ENCODE results near the gene B3GALT6. TPM values are rescaled to one million over a fixed set of nuclear protein-coding genes. Genes with fewer than 3 reads are reported as not detected.

The B3GALT6 gene
- total RNA-seq, 1 experiment from 2014 or later: 46.4 TPM

DNA sequence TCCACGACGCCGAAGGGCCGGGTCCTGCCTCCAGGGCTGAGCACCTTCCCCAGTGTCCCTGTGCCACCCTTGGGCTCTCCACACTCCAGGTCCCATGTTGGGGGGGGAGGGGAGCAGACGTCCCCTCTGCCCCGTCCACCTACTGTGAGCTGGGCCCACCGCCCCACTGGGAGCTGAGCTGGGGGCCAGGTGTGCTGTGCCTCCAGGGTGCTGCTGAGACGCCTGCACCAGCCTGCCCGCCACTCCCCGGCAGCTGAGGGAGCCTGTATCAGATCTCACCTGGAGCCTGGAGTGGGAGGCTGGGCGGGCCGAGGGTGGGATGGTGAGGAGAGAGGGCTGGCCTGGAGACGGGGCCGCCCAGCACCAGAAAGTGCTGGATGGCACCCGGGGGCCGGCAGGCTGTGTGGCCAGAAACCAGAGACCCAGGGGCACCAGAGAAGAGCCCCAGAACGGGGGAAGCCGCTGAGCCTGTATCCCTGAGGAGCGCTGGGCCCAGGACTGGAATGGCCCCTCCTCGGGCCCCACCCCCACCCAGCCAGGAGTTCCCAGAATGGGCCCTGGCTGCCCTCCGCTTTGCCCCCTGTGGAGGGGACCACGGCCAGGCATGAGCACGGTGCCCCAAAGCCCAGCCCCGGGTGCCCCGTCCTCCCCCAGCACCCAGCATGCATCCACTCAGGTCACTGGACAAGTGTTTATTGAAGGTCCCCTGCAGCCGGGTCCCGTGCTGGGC, 29.0 kb upstream of the B3GALT6 start:
- ChIA-PET POLR2A (no interaction called here), CTCF (no interaction called here)
- DNase-seq (ENCODE audit: low read depth, low spot score) (no peak), ATAC-seq (no peak)
- TF ChIP-seq, protein P1, sequence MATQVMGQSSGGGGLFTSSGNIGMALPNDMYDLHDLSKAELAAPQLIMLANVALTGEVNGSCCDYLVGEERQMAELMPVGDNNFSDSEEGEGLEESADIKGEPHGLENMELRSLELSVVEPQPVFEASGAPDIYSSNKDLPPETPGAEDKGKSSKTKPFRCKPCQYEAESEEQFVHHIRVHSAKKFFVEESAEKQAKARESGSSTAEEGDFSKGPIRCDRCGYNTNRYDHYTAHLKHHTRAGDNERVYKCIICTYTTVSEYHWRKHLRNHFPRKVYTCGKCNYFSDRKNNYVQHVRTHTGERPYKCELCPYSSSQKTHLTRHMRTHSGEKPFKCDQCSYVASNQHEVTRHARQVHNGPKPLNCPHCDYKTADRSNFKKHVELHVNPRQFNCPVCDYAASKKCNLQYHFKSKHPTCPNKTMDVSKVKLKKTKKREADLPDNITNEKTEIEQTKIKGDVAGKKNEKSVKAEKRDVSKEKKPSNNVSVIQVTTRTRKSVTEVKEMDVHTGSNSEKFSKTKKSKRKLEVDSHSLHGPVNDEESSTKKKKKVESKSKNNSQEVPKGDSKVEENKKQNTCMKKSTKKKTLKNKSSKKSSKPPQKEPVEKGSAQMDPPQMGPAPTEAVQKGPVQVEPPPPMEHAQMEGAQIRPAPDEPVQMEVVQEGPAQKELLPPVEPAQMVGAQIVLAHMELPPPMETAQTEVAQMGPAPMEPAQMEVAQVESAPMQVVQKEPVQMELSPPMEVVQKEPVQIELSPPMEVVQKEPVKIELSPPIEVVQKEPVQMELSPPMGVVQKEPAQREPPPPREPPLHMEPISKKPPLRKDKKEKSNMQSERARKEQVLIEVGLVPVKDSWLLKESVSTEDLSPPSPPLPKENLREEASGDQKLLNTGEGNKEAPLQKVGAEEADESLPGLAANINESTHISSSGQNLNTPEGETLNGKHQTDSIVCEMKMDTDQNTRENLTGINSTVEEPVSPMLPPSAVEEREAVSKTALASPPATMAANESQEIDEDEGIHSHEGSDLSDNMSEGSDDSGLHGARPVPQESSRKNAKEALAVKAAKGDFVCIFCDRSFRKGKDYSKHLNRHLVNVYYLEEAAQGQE (IDR thresholded peaks at IDR 0.05; ENCODE audit: insufficient read depth in 1 of 2, low read depth in 2 of 2, low read length in 1 of 2): no peak
- no peak for TF ChIP-seq SIN3A (IDR thresholded peaks at IDR 0.05; ENCODE audit: borderline replicate concordance, insufficient read depth, low read depth, low read length)
- H3K4me3 ChIP-seq (ENCODE audit: low read depth in 2 of 2, low read length in 2 of 2): no peak overlapping the region
- no TSS peak for BruUV-seq (replicated peaks)
- no peak overlapping the region for H3K27ac ChIP-seq (ENCODE audit: low read length)
- H3K36me3 ChIP-seq (ENCODE audit: control insufficient read depth, insufficient read depth, low read length): no peaks in the 10 kb centered on the region
- H3K4me1 ChIP-seq (ENCODE audit: control insufficient read depth, insufficient read depth, low read length): peaks cover 7% of the 10 kb centered on the region
- H3K9me3 ChIP-seq (ENCODE audit: control insufficient read depth, insufficient read depth, low read depth, low read length): no peaks in the 10 kb centered on the region
- intact Hi-C loops (cut with micrococcal nuclease; ENCODE audit: unreplicated experiment) (no loop called here), in situ Hi-C loops (cut with HindIII; ENCODE audit: low pct_unique_long_range_greater_than_20kb, low sequenced_read_pairs) (no loop called here)
- no peaks in the 10 kb centered on the region for H3K27me3 ChIP-seq (ENCODE audit: control insufficient read depth, insufficient read depth, low read length)

- no peak overlapping the region for H3K27ac ChIP-seq (ENCODE audit: low read length)
- TF ChIP-seq CTCF (IDR thresholded peaks at IDR 0.05) (no peak), TCF7L2 (IDR thresholded peaks at IDR 0.05; ENCODE audit: low read depth, low read length) (no peak), POLR2AphosphoS5 (IDR thresholded peaks at IDR 0.05; ENCODE audit: low read depth, low read length) (no peak), SIN3A (IDR thresholded peaks at IDR 0.05; ENCODE audit: borderline replicate concordance, insufficient read depth, low read depth, low read length) (no peak)
- TF ChIP-seq, protein P1 (IDR thresholded peaks at IDR 0.05; ENCODE audit: insufficient read depth in 1 of 2, low read depth in 2 of 2, low read length in 1 of 2): no peak
- POLR2A ChIA-PET: no interaction called here
- BruUV-seq (replicated peaks): no TSS peak
- DNase-seq (ENCODE audit: low read depth, low spot score) (no peak), ATAC-seq (no peak)
- no peaks in the 10 kb centered on the region for H3K27me3 ChIP-seq (ENCODE audit: control insufficient read depth, insufficient read depth, low read length)
- in situ Hi-C loops (cut with HindIII; ENCODE audit: low pct_unique_long_range_greater_than_20kb, low sequenced_read_pairs) (no loop called here), intact Hi-C loops (cut with micrococcal nuclease; ENCODE audit: unreplicated experiment) (no loop called here)
- H3K9me3 ChIP-seq (ENCODE audit: control insufficient read depth, insufficient read depth, low read depth, low read length): no peaks in the 10 kb centered on the region
- no peaks in the 10 kb centered on the region for H3K36me3 ChIP-seq (ENCODE audit: control insufficient read depth, insufficient read depth, low read length)
- CTCF ChIA-PET: no interaction called here
- peaks cover 11% of the 10 kb centered on the region for H3K4me1 ChIP-seq (ENCODE audit: control insufficient read depth, insufficient read depth, low read length)
- H3K4me3 ChIP-seq (ENCODE audit: low read depth in 2 of 2, low read length in 2 of 2): no peak overlapping the region
Measured at GRCh38 chr1:1203561-1204424, 28.2 kb upstream of the B3GALT6 start.

Data from Panc1 (cell line).